Tibial artery (tissue), 4 donors: ENCODE results near the gene ADGRV1.

Experiments used
- DNase-seq, 2 donors: peaks; one replicate each; pipeline ENCODE4 v3.0.0-alpha.2; 2019
- H3K27ac ChIP-seq, 2 donors: fragments of 200-600 bp; sonication (generic) in 1 of 2; 1 replicate in 1 of 2; 2 replicates in 1 of 2; pipeline ENCODE4 v1.5.1; 2018 to 2019; ENCODE audit warnings: mild to moderate bottlenecking in 1 of 2
- H3K27me3 ChIP-seq, 2 donors: fragments of 200-600 bp; sonication (generic) in 1 of 2; one replicate each; pipeline versions ENCODE4 v1.5.1 to v1.6.0; 2016 to 2019
- H3K36me3 ChIP-seq, 3 donors: fragments of 200-600 bp; sonication (generic) in 2 of 3; one replicate each; pipeline ENCODE4 v1.5.1; 2016 to 2019; ENCODE audit warnings: mild to moderate bottlenecking in 2 of 3
- H3K4me1 ChIP-seq, 4 donors: fragments of 200-600 bp; sonication (generic) in 2 of 4; 1 replicate in 3 of 4; 2 replicates in 1 of 4; pipeline ENCODE4 v1.5.1; 2016 to 2019
- H3K4me3 ChIP-seq, 2 donors: fragments of 200-600 bp; sonication (generic) in 1 of 2; 1 replicate in 1 of 2; 2 replicates in 1 of 2; pipeline ENCODE4 v1.5.1; 2018 to 2019; ENCODE audit warnings: mild to moderate bottlenecking in 2 of 2
- H3K9me3 ChIP-seq, 3 donors: fragments of 200-600 bp; sonication (generic) in 1 of 3; one replicate each; pipeline ENCODE4 v1.5.1; 2016 to 2019
- CTCF ChIP-seq, 2 experiments: fragments of 200-600 bp in 1 of 2; fragments of 450-650 bp in 1 of 2; IDR thresholded peaks; one replicate each; pipeline ENCODE4 v1.5.1; 2017 to 2019; ENCODE audit warnings: antibody characterized with exemption in 2 of 2, mild to moderate bottlenecking in 1 of 2, moderate library complexity in 1 of 2
- intact Hi-C: fragments of 100-400 bp; cut with DNase I; formaldehyde crosslinking; loops from one replicate; pipeline ENCODE4 v1.15.0; 2023; ENCODE audit warnings: low total_unique reads

ADGRV1 gene

GRCh38 chr5:91171322-91171721 lies 612.7 kb downstream of the ADGRV1 start:
- intact Hi-C loops = no loop called here
- no peak overlapping the region for H3K27ac ChIP-seq
- H3K4me1 ChIP-seq = peaks cover 0 to 3% (median 0%) of the 10 kb centered on the region in 4 donors
- H3K4me3 ChIP-seq = no peak overlapping the region
- no peak for DNase-seq
- H3K9me3 ChIP-seq = no peaks in the 10 kb centered on the region
- no peaks in the 10 kb centered on the region for H3K36me3 ChIP-seq
- no peak for TF ChIP-seq CTCF (IDR thresholded peaks at IDR 0.05)
- H3K27me3 ChIP-seq = no peaks in the 10 kb centered on the region

GRCh38 chr5:91174396-91174795 lies 615.8 kb downstream of the ADGRV1 start:
- no peak overlapping the region for H3K27ac ChIP-seq
- no peak for DNase-seq
- no peaks in the 10 kb centered on the region for H3K36me3 ChIP-seq
- intact Hi-C loops = no loop called here
- H3K4me1 ChIP-seq = peaks cover 0 to 6% (median 0%) of the 10 kb centered on the region in 4 donors
- TF ChIP-seq CTCF (IDR thresholded peaks at IDR 0.05) = no peak
- no peaks in the 10 kb centered on the region for H3K27me3 ChIP-seq
- H3K9me3 ChIP-seq = no peaks in the 10 kb centered on the region
- no peak overlapping the region for H3K4me3 ChIP-seq

- Histone ChIP-seq H3K4me1 (peaks cover 0 to 8% (median 0%) of the 10 kb centered on the region in 4 donors), H3K36me3 (no peaks in the 10 kb centered on the region), H3K4me3 (no peak overlapping the region), H3K27me3 (no peaks in the 10 kb centered on the region), H3K9me3 (no peaks in the 10 kb centered on the region), H3K27ac (no peak overlapping the region)
- no peak for TF ChIP-seq CTCF (IDR thresholded peaks at IDR 0.05)
- no peak for DNase-seq
- intact Hi-C loops = no loop called here
Measured at GRCh38 chr5:91175708-91176107, 617.1 kb downstream of the ADGRV1 start.

GRCh38 chr5:91176288-91177016 lies 617.9 kb downstream of the ADGRV1 start:
- Histone ChIP-seq H3K27me3 (no peaks in the 10 kb centered on the region), H3K27ac (no peak overlapping the region), H3K4me1 (peaks cover 0 to 8% (median 0%) of the 10 kb centered on the region in 4 donors), H3K9me3 (no peaks in the 10 kb centered on the region), H3K4me3 (no peak overlapping the region), H3K36me3 (no peaks in the 10 kb centered on the region)
- intact Hi-C loops = no loop called here
- no peak for DNase-seq
- TF ChIP-seq CTCF (IDR thresholded peaks at IDR 0.05) = no peak

GRCh38 chr5:91177085-91177484 lies 618.5 kb downstream of the ADGRV1 start:
- intact Hi-C loops = no loop called here
- Histone ChIP-seq H3K4me3 (no peak overlapping the region), H3K27me3 (no peaks in the 10 kb centered on the region), H3K9me3 (no peaks in the 10 kb centered on the region), H3K36me3 (no peaks in the 10 kb centered on the region), H3K27ac (no peak overlapping the region), H3K4me1 (peaks cover 0 to 8% (median 0%) of the 10 kb centered on the region in 4 donors)
- TF ChIP-seq CTCF (IDR thresholded peaks at IDR 0.05) = no peak
- DNase-seq = no peak
